PC-9 (cell line): ENCODE data around the gene LRRC27.

ENCODE experiments used
- EZH2 ChIP-seq: fragments of 200-600 bp; sonication (generic); IDR thresholded peaks from 2 replicates; pipeline ENCODE4 v1.8.0; 2017; ENCODE audit warnings: antibody characterized with exemption, low read depth
- TF ChIP-seq, protein P1 (sequence below): fragments of 200-600 bp; sonication (generic); conservative IDR thresholded peaks from 2 replicates; pipeline ENCODE4 v1.6.1; 2017; ENCODE audit warnings: mixed run types, antibody characterized with exemption, mild to moderate bottlenecking, moderate library complexity

DNA sequence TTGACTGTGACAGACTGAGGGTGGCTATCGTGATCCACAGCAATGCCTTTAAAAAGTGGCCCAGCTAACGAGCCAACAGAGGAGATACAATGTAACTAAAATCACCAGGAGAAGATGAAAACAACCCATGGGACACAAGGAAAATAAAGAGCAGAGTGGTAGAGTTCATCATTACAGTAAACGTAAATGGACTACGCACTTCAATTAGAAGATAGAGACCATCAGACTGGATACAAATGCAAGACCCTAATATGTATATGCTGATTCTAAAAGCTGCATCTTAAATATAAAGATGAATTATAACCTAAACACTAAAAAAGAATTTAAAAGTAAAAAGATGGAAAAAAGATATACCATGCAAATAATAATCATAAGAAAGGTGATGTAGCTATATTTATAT is 17.7 kb upstream of the LRRC27 start:
- TF ChIP-seq, protein P1, sequence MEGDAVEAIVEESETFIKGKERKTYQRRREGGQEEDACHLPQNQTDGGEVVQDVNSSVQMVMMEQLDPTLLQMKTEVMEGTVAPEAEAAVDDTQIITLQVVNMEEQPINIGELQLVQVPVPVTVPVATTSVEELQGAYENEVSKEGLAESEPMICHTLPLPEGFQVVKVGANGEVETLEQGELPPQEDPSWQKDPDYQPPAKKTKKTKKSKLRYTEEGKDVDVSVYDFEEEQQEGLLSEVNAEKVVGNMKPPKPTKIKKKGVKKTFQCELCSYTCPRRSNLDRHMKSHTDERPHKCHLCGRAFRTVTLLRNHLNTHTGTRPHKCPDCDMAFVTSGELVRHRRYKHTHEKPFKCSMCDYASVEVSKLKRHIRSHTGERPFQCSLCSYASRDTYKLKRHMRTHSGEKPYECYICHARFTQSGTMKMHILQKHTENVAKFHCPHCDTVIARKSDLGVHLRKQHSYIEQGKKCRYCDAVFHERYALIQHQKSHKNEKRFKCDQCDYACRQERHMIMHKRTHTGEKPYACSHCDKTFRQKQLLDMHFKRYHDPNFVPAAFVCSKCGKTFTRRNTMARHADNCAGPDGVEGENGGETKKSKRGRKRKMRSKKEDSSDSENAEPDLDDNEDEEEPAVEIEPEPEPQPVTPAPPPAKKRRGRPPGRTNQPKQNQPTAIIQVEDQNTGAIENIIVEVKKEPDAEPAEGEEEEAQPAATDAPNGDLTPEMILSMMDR = no peak
- TF ChIP-seq EZH2 = no peak
